ENCODE results near the gene NXPH3. TPM values are rescaled to one million over a fixed set of nuclear protein-coding genes. Genes with fewer than 3 reads are reported as not detected.

NXPH3 gene
- total and polyA plus RNA-seq, 10 of the 15 experiments (the other 5 are each of a cell fraction or from before 2014, with no cell fraction given), result 0.08 to 0.35 (median 0.12) TPM; not detected in 2

DNA sequence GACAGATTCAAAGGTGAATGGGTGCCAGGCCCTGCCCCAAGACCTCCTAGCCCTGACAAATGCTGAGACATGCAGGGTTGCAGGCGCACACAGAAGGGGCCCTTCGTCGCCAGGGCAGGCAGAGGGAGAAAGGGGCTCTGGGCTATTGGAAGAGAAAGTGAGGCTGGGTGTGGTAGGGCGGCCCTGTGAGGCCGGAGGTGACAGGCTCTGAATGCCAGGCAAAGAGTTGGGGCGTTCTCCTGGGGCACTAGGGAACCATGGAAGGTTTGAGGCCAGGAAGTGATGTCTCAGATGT, 26.4 kb upstream of the NXPH3 start:
- Histone ChIP-seq H3K27me3 (replicated peaks in 1 of 2; ENCODE audit: control insufficient read depth in 2 of 2, insufficient read depth in 2 of 2, low read length in 1 of 2) (0 out of 4 replicates have a peak, but pooled peaks cover 0 to 2% of the 10 kb centered on the region in 2 experiments), H3K4me1 (ENCODE audit: control insufficient read depth, insufficient read depth, low read length) (no peaks in the 10 kb centered on the region), H3K79me2 (ENCODE audit: control insufficient read depth, insufficient read depth, low read length) (no peaks in the 10 kb centered on the region), H3K9ac (ENCODE audit: control insufficient read depth, insufficient read depth, low read length) (no peak overlapping the region), H3K27ac (ENCODE audit: control insufficient read depth, insufficient read depth) (no peak overlapping the region), H3K4me3 (no peak overlapping the region), H2AFZ (ENCODE audit: control insufficient read depth, low read depth, low read length) (no peak overlapping the region), H3K36me3 (ENCODE audit: control insufficient read depth in 2 of 2, insufficient read depth in 2 of 2, low read length in 1 of 2) (no peaks in the 10 kb centered on the region), H3K4me2 (ENCODE audit: control insufficient read depth, insufficient read depth) (no peak overlapping the region), H4K20me1 (ENCODE audit: control insufficient read depth, insufficient read depth) (no peaks in the 10 kb centered on the region), H3K9me3 (replicated peaks; ENCODE audit: control insufficient read depth, insufficient read depth, low read length) (no peaks in the 10 kb centered on the region; the same call in 2 of the 3 replicates)
- POLR2A ChIA-PET, result no interaction called here
- SMC1A ChIA-PET (ENCODE audit: uncharacterized antibody, unreplicated experiment), result no interaction called here
- 31% methylated on average over 6 of the region's 6 CpGs for WGBS (ENCODE audit: insufficient coverage, insufficient replicate concordance, low lambda C conversion rate, missing lambda C conversion rate)
- no TSS peak for BruUV-seq (replicated peaks)
- CTCF ChIA-PET, result no interaction called here
- in situ Hi-C loops (cut with MboI), result no loop called here
- no peak for ATAC-seq
- no peak for DNase-seq (ENCODE audit: low read depth, low spot score)
- intact Hi-C loops (cut with micrococcal nuclease; ENCODE audit: unreplicated experiment), result loop anchor here (2.0 kb wide), 1 partner anchor 140 kb away; no protein-coding TSS in a partner anchor
- RAD21 ChIA-PET (ENCODE audit: unreplicated experiment), result no interaction called here
- TF ChIP-seq SP1 (IDR thresholded peaks at IDR 0.05; ENCODE audit: low read depth, low read length) (no peak), ZNF207 (IDR thresholded peaks at IDR 0.05; ENCODE audit: borderline replicate concordance) (no peak), MXI1 (IDR thresholded peaks at IDR 0.05; ENCODE audit: low read depth, low read length) (no peak), KLF5 (IDR thresholded peaks at IDR 0.05; ENCODE audit: partially characterized antibody) (no peak), NFYB (IDR thresholded peaks at IDR 0.05; ENCODE audit: insufficient read depth, low read depth, low read length) (no peak), LARP7 (IDR thresholded peaks at IDR 0.05) (no peak), TCF12 (IDR thresholded peaks at IDR 0.05; ENCODE audit: low read depth, low read length) (no peak), SRF (IDR thresholded peaks at IDR 0.05; ENCODE audit: low read depth in 2 of 2, low read length in 2 of 2) (no peak)
- no peak for FAIRE-seq

Measured in GM12878 (cell line).